GM12878 (cell line): Measurements from ENCODE around the gene SNAP29. TPM values are rescaled to one million over a fixed set of nuclear protein-coding genes. Genes with fewer than 3 reads are reported as not detected.

Source experiments
- ATAC-seq: fragments of 200-7000 bp; cut with Tn5 transposase; 3 replicates; pipeline ENCODE4 v1.9.1; 2020; ENCODE audit warnings: mild to moderate bottlenecking, moderate library complexity
- BruUV-seq: library from RNA; stranded (reverse); fragments of 400-500 nt; replicated peaks from 2 replicates; lab custom pipeline; 2021; lab: Mats Ljungman, UMichigan
- CTCF ChIA-PET: fragments of 300-600 bp; sonication (Branson Sonifier 250); formaldehyde crosslinking; extraction: SDS; loops from one replicate; lab custom pipeline; 2021; ENCODE audit warnings: inconsistent platforms; lab: Yijun Ruan, JAX
- POLR2A ChIA-PET: fragments of 350-600 bp; formaldehyde crosslinking; extraction: SDS; loops from one replicate; lab custom pipeline; 2021; ENCODE audit warnings: inconsistent platforms; lab: Charles Lee
- RAD21 ChIA-PET: fragments of 300-600 bp; sonication (Branson Sonifier 250); formaldehyde crosslinking; loops from one replicate; lab custom pipeline; 2023; ENCODE audit warnings: antibody characterized with exemption; ENCODE audit not compliant: unreplicated experiment; lab: Charles Lee
- SMC1A ChIA-PET: fragments of 300-600 bp; sonication (Branson Sonifier 250); formaldehyde crosslinking; loops from one replicate; lab custom pipeline; 2023; ENCODE audit not compliant: unreplicated experiment, uncharacterized antibody; lab: Charles Lee
- DNase-seq: peaks from one replicate; pipeline ENCODE4 v3.0.0-alpha.2; 2011; ENCODE audit warnings: low read depth, low spot score
- FAIRE-seq: peaks from 3 replicates; lab custom pipeline; 2011; peaks lifted over from hg19 to GRCh38; lab: Jason Lieb, UNC
- H2AFZ ChIP-seq: 2 replicates; pipeline ENCODE4 v1.6.0; 2011; ENCODE audit warnings: low read depth, low read length, control low read depth; ENCODE audit not compliant: control insufficient read depth
- H3K27ac ChIP-seq: 2 replicates; pipeline ENCODE4 v1.5.1; 2011; ENCODE audit warnings: control low read depth; ENCODE audit not compliant: control insufficient read depth, insufficient read depth
- H3K27me3 ChIP-seq, 2 experiments: replicated peaks in 1 of 2; 2 replicates each; pipeline versions ENCODE4 v1.6.0 to v1.6.1; 2011; ENCODE audit warnings: low read length in 1 of 2; ENCODE audit not compliant: control insufficient read depth in 2 of 2, insufficient read depth in 2 of 2
- H3K36me3 ChIP-seq, 2 experiments: 2 replicates each; pipeline ENCODE4 v1.5.1; 2011; ENCODE audit warnings: low read length in 1 of 2; ENCODE audit not compliant: control insufficient read depth in 2 of 2, insufficient read depth in 2 of 2
- H3K4me1 ChIP-seq: 2 replicates; pipeline ENCODE4 v1.6.1; 2011; ENCODE audit warnings: mild to moderate bottlenecking, low read length, moderate library complexity, mixed read lengths; ENCODE audit not compliant: control insufficient read depth, insufficient read depth
- H3K4me2 ChIP-seq: 2 replicates; pipeline ENCODE4 v1.6.0; 2011; ENCODE audit warnings: control low read depth; ENCODE audit not compliant: control insufficient read depth, insufficient read depth
- H3K4me3 ChIP-seq: fragments of 200-600 bp; sonication (generic); 2 replicates; pipeline ENCODE4 v1.5.1; 2016
- H3K79me2 ChIP-seq: 2 replicates; pipeline ENCODE4 v1.6.0; 2011; ENCODE audit warnings: low read length; ENCODE audit not compliant: control insufficient read depth, insufficient read depth
- H3K9ac ChIP-seq: 2 replicates; pipeline ENCODE4 v1.8.0; 2011; ENCODE audit warnings: low read length, control low read depth, mixed read lengths; ENCODE audit not compliant: control insufficient read depth, insufficient read depth
- H3K9me3 ChIP-seq: replicated peaks from 3 replicates; pipeline ENCODE4 v1.5.1; 2011; ENCODE audit warnings: mild to moderate bottlenecking, low read length; ENCODE audit not compliant: control insufficient read depth, insufficient read depth
- H4K20me1 ChIP-seq: 2 replicates; pipeline ENCODE4 v1.6.0; 2011; ENCODE audit not compliant: control insufficient read depth, insufficient read depth
- EED ChIP-seq: sonication (generic); IDR thresholded peaks from 2 replicates; pipeline ENCODE4 v1.6.1; 2016; ENCODE audit warnings: antibody characterized with exemption, low read depth
- EGR1 ChIP-seq, 2 experiments: IDR thresholded peaks; 1 replicate in 1 of 2; 2 replicates in 1 of 2; pipeline ENCODE4 v1.6.1; 2011 to 2012; ENCODE audit warnings: low read depth in 2 of 2, low read length in 2 of 2, borderline replicate concordance in 1 of 2, mild to moderate bottlenecking in 1 of 2, moderate library complexity in 1 of 2
- IRF4 ChIP-seq: IDR thresholded peaks from 2 replicates; pipeline ENCODE4 v1.6.1; 2011; ENCODE audit warnings: low read depth, low read length
- JUND ChIP-seq: IDR thresholded peaks from 2 replicates; pipeline ENCODE4 v1.6.1; 2012; ENCODE audit warnings: low read depth, mild to moderate bottlenecking, low read length, improper control_type of control experiment, moderate library complexity
- KLF5 ChIP-seq: fragments of 450-650 bp; IDR thresholded peaks from 2 replicates; pipeline ENCODE4 v1.6.1; 2014; ENCODE audit warnings: mild to moderate bottlenecking; ENCODE audit not compliant: partially characterized antibody
- NR2C2 ChIP-seq: IDR thresholded peaks from 2 replicates; pipeline ENCODE4 v1.6.1; 2011; ENCODE audit warnings: borderline replicate concordance, low read depth; ENCODE audit not compliant: control insufficient read depth, insufficient read length
- PAX5 ChIP-seq: IDR thresholded peaks from 2 replicates; pipeline ENCODE4 v1.6.1; 2011; ENCODE audit warnings: low read depth, low read length, borderline replicate concordance
- SIN3A ChIP-seq: IDR thresholded peaks from 2 replicates; pipeline ENCODE4 v1.6.1; 2012; ENCODE audit warnings: low read depth, low read length, improper control_type of control experiment
- SMAD1 ChIP-seq: fragments of 450-650 bp; IDR thresholded peaks from 2 replicates; pipeline ENCODE4 v1.6.1; 2018; ENCODE audit warnings: mild to moderate bottlenecking, low read depth; ENCODE audit not compliant: partially characterized antibody
- WRNIP1 ChIP-seq: IDR thresholded peaks from 2 replicates; pipeline ENCODE4 v1.6.1; 2011; ENCODE audit warnings: low read depth, low read length, improper control_type of control experiment, borderline replicate concordance
- ZNF384 ChIP-seq: IDR thresholded peaks from 2 replicates; pipeline ENCODE4 v1.6.1; 2012; ENCODE audit warnings: low read depth, mild to moderate bottlenecking, low read length, improper control_type of control experiment, borderline replicate concordance
- ZNF622 ChIP-seq: fragments of 450-650 bp; IDR thresholded peaks from 2 replicates; pipeline ENCODE4 v1.6.1; 2017; ENCODE audit warnings: mild to moderate bottlenecking, inconsistent platforms
- WGBS: methylation state at CpG from one replicate; pipeline ENCODE4 v1.1.6; 2016; ENCODE audit warnings: low lambda C conversion rate; ENCODE audit not compliant: insufficient replicate concordance, insufficient coverage; ENCODE audit errors: missing lambda C conversion rate; 5-methylcytosine and 5-hydroxymethylcytosine counted together
- in situ Hi-C: fragments of 300-500 bp; cut with MboI; formaldehyde crosslinking; loops from 9 replicates; pipeline ENCODE4 v1.14.3; 2018; ENCODE audit warnings: mixed read lengths
- intact Hi-C: fragments of 100-400 bp; cut with micrococcal nuclease; formaldehyde crosslinking; loops from one replicate; pipeline ENCODE4 v1.14.2; 2022; ENCODE audit not compliant: unreplicated experiment
- polyA plus RNA-seq, 11 experiments: library from polyadenylated mRNA; depleted of rRNA in 4 of 11; unstranded in 6 of 11; stranded (reverse) in 5 of 11; fragments of >200 nt; fragmentation: Nextera tagmentation in 4 of 11; fragmentation: Illumina TruSeq in 1 of 11; extraction: Ambion mirVana in 4 of 11; extraction: Trizol in 1 of 11; gene quantifications; 1 replicate in 1 of 11; 2 replicates in 10 of 11; pipeline versions ENCODE4 v1.2.1 to v1.2.3, GENCODE V29; 2011 to 2016; ENCODE audit warnings: inconsistent platforms in 2 of 11, missing spikeins in 2 of 11, low read depth in 1 of 11
- total RNA-seq, 4 experiments: library from RNA; depleted of rRNA in 3 of 4; stranded (reverse); fragments of >200 nt in 3 of 4; fragmentation: Illumina TruSeq in 1 of 4; extraction: Trizol in 1 of 4; gene quantifications; 2 replicates each; pipeline versions ENCODE4 v1.2.1 to v1.2.3, GENCODE V29; 2013 to 2021
- TF ChIP-seq, protein P1 (sequence below): fragments of 450-650 bp; IDR thresholded peaks from 2 replicates; pipeline ENCODE4 v1.6.1; 2017; ENCODE audit warnings: mild to moderate bottlenecking
- TF ChIP-seq, protein P2 (sequence below): fragments of 150-350 bp; IDR thresholded peaks from 2 replicates; pipeline ENCODE4 v1.6.1; 2014; ENCODE audit warnings: mild to moderate bottlenecking, low read depth, low read length
- TF ChIP-seq, protein P3 (sequence below): fragments of 450-650 bp; conservative IDR thresholded peaks from 2 replicates; pipeline ENCODE4 v1.6.1; 2017; ENCODE audit warnings: mild to moderate bottlenecking, moderate library complexity
- TF ChIP-seq, protein P4 (sequence below): IDR thresholded peaks from 2 replicates; pipeline ENCODE4 v1.6.1; 2012; ENCODE audit warnings: low read depth, low read length, improper control_type of control experiment
- TF ChIP-seq, protein P5 (sequence below): fragments of 450-650 bp; IDR thresholded peaks from 2 replicates; pipeline ENCODE4 v1.6.1; 2016; ENCODE audit warnings: mild to moderate bottlenecking

Gene SNAP29
- total and polyA plus RNA-seq, 10 of the 15 experiments (the other 5 are each of a cell fraction or from before 2014, with no cell fraction given): 4.7 to 45.7 (median 27.9) TPM

DNA sequence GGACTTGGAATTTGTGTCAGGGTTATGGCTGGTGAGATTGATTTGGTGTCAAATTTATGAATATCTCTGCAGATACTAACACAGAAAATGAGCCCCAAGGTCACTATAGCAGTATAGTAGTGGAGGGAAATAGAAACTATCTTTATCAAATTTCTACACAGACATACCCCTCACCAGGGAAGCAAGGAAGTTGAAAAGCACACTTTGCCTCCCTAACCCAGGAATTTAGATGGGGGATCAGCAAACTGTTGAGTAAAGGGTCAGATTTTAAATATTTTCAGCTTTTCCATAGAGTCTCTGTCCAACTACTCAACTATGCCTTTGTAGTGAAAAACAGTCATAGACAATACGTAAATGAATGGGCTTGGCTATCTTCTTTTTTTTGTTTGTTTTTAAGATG, 71.2 kb downstream of the SNAP29 start:
- Histone ChIP-seq H3K9me3 (no peaks in the 10 kb centered on the region; the same call in 2 of the 3 replicates), H3K27ac (no peak overlapping the region)
- FAIRE-seq: no peak
- ATAC-seq: no peak
- TF ChIP-seq, protein P1, sequence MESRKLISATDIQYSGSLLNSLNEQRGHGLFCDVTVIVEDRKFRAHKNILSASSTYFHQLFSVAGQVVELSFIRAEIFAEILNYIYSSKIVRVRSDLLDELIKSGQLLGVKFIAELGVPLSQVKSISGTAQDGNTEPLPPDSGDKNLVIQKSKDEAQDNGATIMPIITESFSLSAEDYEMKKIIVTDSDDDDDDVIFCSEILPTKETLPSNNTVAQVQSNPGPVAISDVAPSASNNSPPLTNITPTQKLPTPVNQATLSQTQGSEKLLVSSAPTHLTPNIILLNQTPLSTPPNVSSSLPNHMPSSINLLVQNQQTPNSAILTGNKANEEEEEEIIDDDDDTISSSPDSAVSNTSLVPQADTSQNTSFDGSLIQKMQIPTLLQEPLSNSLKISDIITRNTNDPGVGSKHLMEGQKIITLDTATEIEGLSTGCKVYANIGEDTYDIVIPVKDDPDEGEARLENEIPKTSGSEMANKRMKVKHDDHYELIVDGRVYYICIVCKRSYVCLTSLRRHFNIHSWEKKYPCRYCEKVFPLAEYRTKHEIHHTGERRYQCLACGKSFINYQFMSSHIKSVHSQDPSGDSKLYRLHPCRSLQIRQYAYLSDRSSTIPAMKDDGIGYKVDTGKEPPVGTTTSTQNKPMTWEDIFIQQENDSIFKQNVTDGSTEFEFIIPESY: no peak
- no peak for TF ChIP-seq PAX5
- TF ChIP-seq, protein P2, sequence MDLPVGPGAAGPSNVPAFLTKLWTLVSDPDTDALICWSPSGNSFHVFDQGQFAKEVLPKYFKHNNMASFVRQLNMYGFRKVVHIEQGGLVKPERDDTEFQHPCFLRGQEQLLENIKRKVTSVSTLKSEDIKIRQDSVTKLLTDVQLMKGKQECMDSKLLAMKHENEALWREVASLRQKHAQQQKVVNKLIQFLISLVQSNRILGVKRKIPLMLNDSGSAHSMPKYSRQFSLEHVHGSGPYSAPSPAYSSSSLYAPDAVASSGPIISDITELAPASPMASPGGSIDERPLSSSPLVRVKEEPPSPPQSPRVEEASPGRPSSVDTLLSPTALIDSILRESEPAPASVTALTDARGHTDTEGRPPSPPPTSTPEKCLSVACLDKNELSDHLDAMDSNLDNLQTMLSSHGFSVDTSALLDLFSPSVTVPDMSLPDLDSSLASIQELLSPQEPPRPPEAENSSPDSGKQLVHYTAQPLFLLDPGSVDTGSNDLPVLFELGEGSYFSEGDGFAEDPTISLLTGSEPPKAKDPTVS: no peak
- TF ChIP-seq, protein P3, sequence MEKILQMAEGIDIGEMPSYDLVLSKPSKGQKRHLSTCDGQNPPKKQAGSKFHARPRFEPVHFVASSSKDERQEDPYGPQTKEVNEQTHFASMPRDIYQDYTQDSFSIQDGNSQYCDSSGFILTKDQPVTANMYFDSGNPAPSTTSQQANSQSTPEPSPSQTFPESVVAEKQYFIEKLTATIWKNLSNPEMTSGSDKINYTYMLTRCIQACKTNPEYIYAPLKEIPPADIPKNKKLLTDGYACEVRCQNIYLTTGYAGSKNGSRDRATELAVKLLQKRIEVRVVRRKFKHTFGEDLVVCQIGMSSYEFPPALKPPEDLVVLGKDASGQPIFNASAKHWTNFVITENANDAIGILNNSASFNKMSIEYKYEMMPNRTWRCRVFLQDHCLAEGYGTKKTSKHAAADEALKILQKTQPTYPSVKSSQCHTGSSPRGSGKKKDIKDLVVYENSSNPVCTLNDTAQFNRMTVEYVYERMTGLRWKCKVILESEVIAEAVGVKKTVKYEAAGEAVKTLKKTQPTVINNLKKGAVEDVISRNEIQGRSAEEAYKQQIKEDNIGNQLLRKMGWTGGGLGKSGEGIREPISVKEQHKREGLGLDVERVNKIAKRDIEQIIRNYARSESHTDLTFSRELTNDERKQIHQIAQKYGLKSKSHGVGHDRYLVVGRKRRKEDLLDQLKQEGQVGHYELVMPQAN: no peak
- TF ChIP-seq JUND: no peak
- TF ChIP-seq, protein P4, sequence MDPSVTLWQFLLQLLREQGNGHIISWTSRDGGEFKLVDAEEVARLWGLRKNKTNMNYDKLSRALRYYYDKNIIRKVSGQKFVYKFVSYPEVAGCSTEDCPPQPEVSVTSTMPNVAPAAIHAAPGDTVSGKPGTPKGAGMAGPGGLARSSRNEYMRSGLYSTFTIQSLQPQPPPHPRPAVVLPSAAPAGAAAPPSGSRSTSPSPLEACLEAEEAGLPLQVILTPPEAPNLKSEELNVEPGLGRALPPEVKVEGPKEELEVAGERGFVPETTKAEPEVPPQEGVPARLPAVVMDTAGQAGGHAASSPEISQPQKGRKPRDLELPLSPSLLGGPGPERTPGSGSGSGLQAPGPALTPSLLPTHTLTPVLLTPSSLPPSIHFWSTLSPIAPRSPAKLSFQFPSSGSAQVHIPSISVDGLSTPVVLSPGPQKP: no peak
- no peak for TF ChIP-seq KLF5
- TF ChIP-seq SIN3A: no peak
- TF ChIP-seq NR2C2: no peak
- no peak for TF ChIP-seq IRF4
- no peak for TF ChIP-seq EGR1 (IDR thresholded peaks at IDR 0.05; ENCODE audit: borderline replicate concordance in 1 of 2, low read depth in 2 of 2, low read length in 2 of 2)
- no peak for TF ChIP-seq ZNF622
- TF ChIP-seq SMAD1: no peak
- TF ChIP-seq, protein P5, sequence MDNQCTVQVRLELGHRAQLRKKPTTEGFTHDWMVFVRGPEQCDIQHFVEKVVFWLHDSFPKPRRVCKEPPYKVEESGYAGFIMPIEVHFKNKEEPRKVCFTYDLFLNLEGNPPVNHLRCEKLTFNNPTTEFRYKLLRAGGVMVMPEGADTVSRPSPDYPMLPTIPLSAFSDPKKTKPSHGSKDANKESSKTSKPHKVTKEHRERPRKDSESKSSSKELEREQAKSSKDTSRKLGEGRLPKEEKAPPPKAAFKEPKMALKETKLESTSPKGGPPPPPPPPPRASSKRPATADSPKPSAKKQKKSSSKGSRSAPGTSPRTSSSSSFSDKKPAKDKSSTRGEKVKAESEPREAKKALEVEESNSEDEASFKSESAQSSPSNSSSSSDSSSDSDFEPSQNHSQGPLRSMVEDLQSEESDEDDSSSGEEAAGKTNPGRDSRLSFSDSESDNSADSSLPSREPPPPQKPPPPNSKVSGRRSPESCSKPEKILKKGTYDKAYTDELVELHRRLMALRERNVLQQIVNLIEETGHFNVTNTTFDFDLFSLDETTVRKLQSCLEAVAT: no peak
- TF ChIP-seq ZNF384: no peak
- TF ChIP-seq WRNIP1: no peak
- no peak for TF ChIP-seq EED
- TF ChIP-seq, all 136 proteins: peak for 0
- Histone ChIP-seq H3K4me3 (no peak overlapping the region), H4K20me1 (peaks cover 2% of the 10 kb centered on the region), H3K79me2 (peaks cover 80% of the 10 kb centered on the region), H3K4me2 (no peak overlapping the region), H2AFZ (no peak overlapping the region), H3K4me1 (peaks cover 9% of the 10 kb centered on the region), H3K27me3 (no peaks in the 10 kb centered on the region), H3K9ac (no peak overlapping the region), H3K36me3 (peaks cover 4 to 9% of the 10 kb centered on the region in 2 experiments; a peak in 3 of 4 replicates)
- ChIA-PET RAD21 (no interaction called here), POLR2A (no interaction called here), SMC1A (no interaction called here), CTCF (no interaction called here)
- intact Hi-C loops (no loop called here), in situ Hi-C loops (no loop called here)
- WGBS: 92% methylated on average over 1 of the region's 1 CpG
- BruUV-seq: no TSS peak
- DNase-seq: no peak
